ENCODE data around the gene CCDC66.

CCDC66 gene

DNA sequence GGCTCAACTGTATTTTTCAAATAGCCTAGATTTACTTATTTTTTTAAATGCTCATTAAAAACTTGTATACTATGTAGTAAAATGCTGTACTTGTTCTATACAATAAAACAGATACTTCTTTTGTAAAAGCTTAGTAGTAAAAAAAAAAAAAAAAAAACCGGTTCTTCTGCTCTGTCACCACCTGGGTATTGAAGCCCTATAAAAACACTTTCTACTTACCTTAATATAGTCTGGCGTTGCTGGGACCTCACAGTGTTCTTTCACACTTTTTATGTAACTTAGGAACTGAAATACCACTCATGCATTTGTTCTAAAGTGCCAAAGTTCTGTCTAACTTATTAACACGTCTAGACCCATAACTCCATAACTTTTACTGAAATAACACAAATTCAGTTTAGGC is 64.7 kb downstream of the CCDC66 start:
- no peak overlapping the region for H3K27ac ChIP-seq (ENCODE audit: low read length)
- no peak for DNase-seq (ENCODE audit: low read depth, low spot score)
- no peaks in the 10 kb centered on the region for H3K4me1 ChIP-seq (ENCODE audit: control insufficient read depth, insufficient read depth, low read length)
- H3K4me3 ChIP-seq (ENCODE audit: low read length): no peak overlapping the region
- H3K9me3 ChIP-seq (ENCODE audit: control insufficient read depth, insufficient read depth, low read length): no peaks in the 10 kb centered on the region
- H3K36me3 ChIP-seq (ENCODE audit: control insufficient read depth, insufficient read depth, low read length): peaks cover 2% of the 10 kb centered on the region; the same call in 1 of the 2 replicates
- WGBS (ENCODE audit: insufficient coverage, insufficient read length): no CpG with 5 or more reads among the region's 3 CpGs
- no peaks in the 10 kb centered on the region for H3K27me3 ChIP-seq (ENCODE audit: control insufficient read depth, insufficient read depth, low read length)

DNA sequence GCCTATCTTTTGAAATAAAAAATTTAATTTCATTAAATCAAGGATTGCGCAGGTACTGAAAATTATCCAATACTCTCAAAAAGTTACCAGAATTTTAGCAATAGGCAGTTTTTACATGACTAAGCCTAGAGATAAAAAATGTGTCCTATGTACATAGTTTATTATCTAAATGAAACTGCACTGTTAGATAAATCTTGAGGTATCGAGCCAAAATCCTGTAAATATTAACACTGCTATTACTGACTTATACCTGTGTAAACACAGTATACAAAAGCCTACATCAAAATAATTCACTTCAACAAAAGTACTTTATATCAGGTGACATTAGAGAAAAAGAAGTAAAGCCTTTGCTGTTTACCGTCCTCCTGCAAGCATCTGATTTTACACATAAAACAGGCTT is 65.4 kb downstream of the CCDC66 start:
- H3K36me3 ChIP-seq (ENCODE audit: control insufficient read depth, insufficient read depth, low read length): peaks cover 2% of the 10 kb centered on the region; the same call in 1 of the 2 replicates
- H3K27me3 ChIP-seq (ENCODE audit: control insufficient read depth, insufficient read depth, low read length): no peaks in the 10 kb centered on the region
- no CpG with 5 or more reads among the region's 3 CpGs for WGBS (ENCODE audit: insufficient coverage, insufficient read length)
- DNase-seq (ENCODE audit: low read depth, low spot score): no peak
- H3K9me3 ChIP-seq (ENCODE audit: control insufficient read depth, insufficient read depth, low read length): no peaks in the 10 kb centered on the region
- no peaks in the 10 kb centered on the region for H3K4me1 ChIP-seq (ENCODE audit: control insufficient read depth, insufficient read depth, low read length)
- H3K4me3 ChIP-seq (ENCODE audit: low read length): no peak overlapping the region
- H3K27ac ChIP-seq (ENCODE audit: low read length): no peak overlapping the region

DNA sequence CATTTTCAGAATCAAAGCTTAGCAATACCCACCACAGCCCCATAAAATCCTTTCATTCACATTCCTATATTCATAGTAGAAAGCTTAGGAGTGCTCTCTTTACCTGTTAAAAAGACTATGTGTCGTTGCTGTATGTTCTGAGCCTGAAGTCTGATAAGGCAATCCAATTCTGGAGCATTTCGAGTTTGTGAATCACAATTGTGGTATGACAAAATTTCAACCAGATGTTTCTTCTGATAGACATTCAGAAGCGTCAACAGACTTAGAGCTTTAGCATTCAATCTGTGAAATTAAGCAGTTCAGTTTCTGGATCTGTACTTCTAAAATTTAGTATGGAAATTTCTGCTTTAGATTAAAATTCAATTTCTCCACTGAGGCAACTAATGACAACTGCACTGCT is 67.8 kb downstream of the CCDC66 start:
- no peak overlapping the region for H3K4me3 ChIP-seq (ENCODE audit: low read length)
- H3K27ac ChIP-seq (ENCODE audit: low read length): no peak overlapping the region
- H3K36me3 ChIP-seq (ENCODE audit: control insufficient read depth, insufficient read depth, low read length): peaks cover 2% of the 10 kb centered on the region; the same call in 1 of the 2 replicates
- no CpG with 5 or more reads among the region's 3 CpGs for WGBS (ENCODE audit: insufficient coverage, insufficient read length)
- no peaks in the 10 kb centered on the region for H3K9me3 ChIP-seq (ENCODE audit: control insufficient read depth, insufficient read depth, low read length)
- H3K27me3 ChIP-seq (ENCODE audit: control insufficient read depth, insufficient read depth, low read length): no peaks in the 10 kb centered on the region
- H3K4me1 ChIP-seq (ENCODE audit: control insufficient read depth, insufficient read depth, low read length): no peaks in the 10 kb centered on the region
- no peak for DNase-seq (ENCODE audit: low read depth, low spot score)

DNA sequence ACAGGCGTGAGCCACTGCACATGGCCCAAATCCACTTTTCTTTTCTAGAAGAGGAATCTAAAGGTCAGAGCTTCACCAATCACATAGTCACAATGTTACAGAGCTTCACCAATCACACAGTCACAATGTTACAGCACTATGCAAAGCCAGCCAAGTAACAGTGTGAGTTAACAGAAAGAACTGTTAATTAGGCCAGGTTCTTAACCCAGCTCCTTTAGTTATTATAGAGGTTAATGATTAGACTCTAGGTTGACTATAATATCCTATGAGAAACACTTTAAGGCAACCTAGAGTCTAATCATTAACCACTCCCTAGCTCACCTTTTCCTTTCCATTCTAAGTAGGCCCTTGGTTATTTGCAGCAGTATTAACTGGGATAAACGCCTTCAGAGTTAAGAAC is 72.1 kb downstream of the CCDC66 start:
- no CpG with 5 or more reads among the region's 2 CpGs for WGBS (ENCODE audit: insufficient coverage, insufficient read length)
- Histone ChIP-seq H3K4me3 (ENCODE audit: low read length) (no peak overlapping the region), H3K27ac (ENCODE audit: low read length) (no peak overlapping the region), H3K9me3 (ENCODE audit: control insufficient read depth, insufficient read depth, low read length) (no peaks in the 10 kb centered on the region), H3K27me3 (ENCODE audit: control insufficient read depth, insufficient read depth, low read length) (no peaks in the 10 kb centered on the region), H3K36me3 (ENCODE audit: control insufficient read depth, insufficient read depth, low read length) (peaks cover 6% of the 10 kb centered on the region; the same call in 1 of the 2 replicates), H3K4me1 (ENCODE audit: control insufficient read depth, insufficient read depth, low read length) (no peaks in the 10 kb centered on the region)
- no peak for DNase-seq (ENCODE audit: low read depth, low spot score)

DNA sequence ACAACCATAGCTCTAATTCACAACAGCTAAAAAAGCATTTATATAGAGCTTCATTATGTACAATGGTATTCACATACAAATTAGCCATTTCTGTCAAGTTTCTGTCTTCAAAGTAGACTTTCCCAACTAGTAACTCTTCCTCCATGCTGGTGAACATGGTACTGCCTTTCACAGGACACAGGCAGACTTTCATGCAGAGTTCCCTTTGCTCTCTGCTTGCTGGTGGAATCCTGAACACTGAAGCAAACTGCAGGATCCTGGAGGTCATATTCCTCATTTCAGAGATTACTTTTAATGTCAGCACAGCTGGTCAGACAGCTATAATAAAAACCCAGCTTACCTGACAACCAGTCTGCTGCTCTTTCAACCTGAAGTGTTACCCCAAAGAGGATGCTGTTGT is 72.5 kb downstream of the CCDC66 start:
- no peak for DNase-seq (ENCODE audit: low read depth, low spot score)
- H3K27me3 ChIP-seq (ENCODE audit: control insufficient read depth, insufficient read depth, low read length): no peaks in the 10 kb centered on the region
- no peaks in the 10 kb centered on the region for H3K9me3 ChIP-seq (ENCODE audit: control insufficient read depth, insufficient read depth, low read length)
- no peaks in the 10 kb centered on the region for H3K4me1 ChIP-seq (ENCODE audit: control insufficient read depth, insufficient read depth, low read length)
- H3K4me3 ChIP-seq (ENCODE audit: low read length): no peak overlapping the region
- H3K36me3 ChIP-seq (ENCODE audit: control insufficient read depth, insufficient read depth, low read length): peaks cover 6% of the 10 kb centered on the region; the same call in 1 of the 2 replicates
- no peak overlapping the region for H3K27ac ChIP-seq (ENCODE audit: low read length)

- no CpG with 5 or more reads among the region's 1 CpG for WGBS (ENCODE audit: insufficient coverage, insufficient read length)
- Histone ChIP-seq H3K4me3 (ENCODE audit: low read length) (no peak overlapping the region), H3K36me3 (ENCODE audit: control insufficient read depth, insufficient read depth, low read length) (peaks cover 4% of the 10 kb centered on the region; the same call in 1 of the 2 replicates), H3K9me3 (ENCODE audit: control insufficient read depth, insufficient read depth, low read length) (no peaks in the 10 kb centered on the region), H3K27ac (ENCODE audit: low read length) (no peak overlapping the region), H3K4me1 (ENCODE audit: control insufficient read depth, insufficient read depth, low read length) (no peaks in the 10 kb centered on the region), H3K27me3 (ENCODE audit: control insufficient read depth, insufficient read depth, low read length) (no peaks in the 10 kb centered on the region)
- DNase-seq (ENCODE audit: low read depth, low spot score): no peak
Measured at GRCh38 chr3:56630966-56631365, 74.0 kb downstream of the CCDC66 start.

- H3K36me3 ChIP-seq (ENCODE audit: control insufficient read depth, insufficient read depth, low read length): peaks cover 4% of the 10 kb centered on the region; the same call in 1 of the 2 replicates
- no CpG with 5 or more reads among the region's 4 CpGs for WGBS (ENCODE audit: insufficient coverage, insufficient read length)
Measured at GRCh38 chr3:56633181-56633580, 76.2 kb downstream of the CCDC66 start.

DNA sequence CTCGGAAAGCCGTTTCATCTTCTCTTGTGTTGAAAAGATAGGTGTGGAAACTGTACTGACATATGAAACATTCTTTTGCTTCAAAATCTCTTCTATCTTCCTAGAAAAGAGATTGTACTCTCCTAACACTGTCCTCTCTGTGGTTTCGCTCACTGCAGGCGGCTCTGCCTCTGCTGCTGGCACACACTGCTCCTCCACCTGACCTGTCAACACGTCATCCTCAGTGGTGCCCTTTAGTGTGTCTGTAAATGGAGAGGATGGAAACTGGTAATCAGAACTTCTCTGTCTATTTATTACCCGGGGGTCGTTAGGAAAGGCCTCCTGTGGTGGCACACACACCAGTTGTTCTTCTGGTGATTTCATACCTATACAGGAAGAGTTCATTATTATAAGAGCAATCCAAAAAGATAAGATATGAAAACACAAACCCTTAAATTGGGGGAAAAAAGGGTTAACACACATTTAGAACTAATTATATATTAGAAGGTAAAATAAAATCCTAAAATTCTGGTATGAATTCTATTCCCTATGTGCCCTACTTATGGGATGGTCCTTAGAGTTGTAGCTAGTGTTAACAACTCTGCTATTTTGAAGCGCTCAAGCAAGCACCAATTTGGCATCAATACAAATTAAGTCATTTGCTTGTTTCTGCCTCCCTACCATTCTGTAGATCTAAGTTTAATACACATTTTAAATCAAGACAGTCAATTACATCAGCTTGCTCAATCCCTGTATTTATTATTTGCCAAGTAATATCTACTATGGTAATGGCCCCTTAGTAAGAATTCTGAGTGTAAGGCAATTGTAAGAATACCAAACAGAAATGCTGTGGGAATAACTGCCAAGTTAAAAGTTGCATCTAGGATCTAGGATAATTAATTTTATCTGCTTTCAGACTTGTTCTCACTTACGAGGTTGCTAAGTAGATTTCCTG is 76.9 kb downstream of the CCDC66 start:
- no peaks in the 10 kb centered on the region for H3K4me1 ChIP-seq (ENCODE audit: control insufficient read depth, insufficient read depth, low read length)
- H3K27me3 ChIP-seq (ENCODE audit: control insufficient read depth, insufficient read depth, low read length): no peaks in the 10 kb centered on the region
- no peaks in the 10 kb centered on the region for H3K9me3 ChIP-seq (ENCODE audit: control insufficient read depth, insufficient read depth, low read length)
- peaks cover 4% of the 10 kb centered on the region; the same call in 1 of the 2 replicates for H3K36me3 ChIP-seq (ENCODE audit: control insufficient read depth, insufficient read depth, low read length)
- no CpG with 5 or more reads among the region's 9 CpGs for WGBS (ENCODE audit: insufficient coverage, insufficient read length)
- no peak overlapping the region for H3K27ac ChIP-seq (ENCODE audit: low read length)
- DNase-seq (ENCODE audit: low read depth, low spot score): no peak
- H3K4me3 ChIP-seq (ENCODE audit: low read length): no peak overlapping the region

More at GRCh38 chr3:56633181-56633580, 76.2 kb downstream of the CCDC66 start:
- H3K9me3 ChIP-seq (ENCODE audit: control insufficient read depth, insufficient read depth, low read length): no peaks in the 10 kb centered on the region
- no peak overlapping the region for H3K4me3 ChIP-seq (ENCODE audit: low read length)
- H3K4me1 ChIP-seq (ENCODE audit: control insufficient read depth, insufficient read depth, low read length): no peaks in the 10 kb centered on the region
- no peak for DNase-seq (ENCODE audit: low read depth, low spot score)
- H3K27me3 ChIP-seq (ENCODE audit: control insufficient read depth, insufficient read depth, low read length): no peaks in the 10 kb centered on the region
- no peak overlapping the region for H3K27ac ChIP-seq (ENCODE audit: low read length)

GRCh38 chr3:56645407-56645806 is 88.4 kb downstream of the CCDC66 start:
- no peak overlapping the region for H3K27ac ChIP-seq (ENCODE audit: low read length)
- no peaks in the 10 kb centered on the region for H3K36me3 ChIP-seq (ENCODE audit: control insufficient read depth, insufficient read depth, low read length)
- no peaks in the 10 kb centered on the region for H3K4me1 ChIP-seq (ENCODE audit: control insufficient read depth, insufficient read depth, low read length)
- no peaks in the 10 kb centered on the region for H3K27me3 ChIP-seq (ENCODE audit: control insufficient read depth, insufficient read depth, low read length)
- H3K4me3 ChIP-seq (ENCODE audit: low read length): no peak overlapping the region
- WGBS (ENCODE audit: insufficient coverage, insufficient read length): no CpG with 5 or more reads among the region's 2 CpGs
- no peak for DNase-seq (ENCODE audit: low read depth, low spot score)
- no peaks in the 10 kb centered on the region for H3K9me3 ChIP-seq (ENCODE audit: control insufficient read depth, insufficient read depth, low read length)

GRCh38 chr3:56654460-56654859 is 97.5 kb downstream of the CCDC66 start:
- peaks cover 3% of the 10 kb centered on the region; the same call in 1 of the 2 replicates for H3K36me3 ChIP-seq (ENCODE audit: control insufficient read depth, insufficient read depth, low read length)
- DNase-seq (ENCODE audit: low read depth, low spot score): no peak
- no peak overlapping the region for H3K4me3 ChIP-seq (ENCODE audit: low read length)
- no peaks in the 10 kb centered on the region for H3K9me3 ChIP-seq (ENCODE audit: control insufficient read depth, insufficient read depth, low read length)
- H3K27me3 ChIP-seq (ENCODE audit: control insufficient read depth, insufficient read depth, low read length): no peaks in the 10 kb centered on the region
- no peaks in the 10 kb centered on the region for H3K4me1 ChIP-seq (ENCODE audit: control insufficient read depth, insufficient read depth, low read length)
- WGBS (ENCODE audit: insufficient coverage, insufficient read length): no CpG with 5 or more reads among the region's 1 CpG
- no peak overlapping the region for H3K27ac ChIP-seq (ENCODE audit: low read length)

All from iPS DF 6.9 (cell line).